Loucy (cell line): ENCODE measurements around the gene NCF4.

Experiments used
- H2AFZ ChIP-seq: fragments of 200-600 bp; sonication (generic); 2 replicates; pipeline ENCODE4 v1.6.0; 2016; ENCODE audit warnings: antibody characterized with exemption, mild to moderate bottlenecking, low read length, moderate library complexity
- H3F3A ChIP-seq: fragments of 200-600 bp; 2 replicates; pipeline ENCODE4 v1.6.0; 2016; ENCODE audit warnings: antibody characterized with exemption, low read depth, mild to moderate bottlenecking
- H3K27me3 ChIP-seq: fragments of 200-600 bp; sonication (generic); 2 replicates; pipeline ENCODE4 v1.6.1; 2014; ENCODE audit warnings: low read length, mild to moderate bottlenecking; ENCODE audit not compliant: insufficient read depth, poor library complexity, severe bottlenecking
- H3K36me3 ChIP-seq: fragments of 200-600 bp; sonication (generic); 2 replicates; pipeline ENCODE4 v1.6.1; 2016; ENCODE audit warnings: low read length; ENCODE audit not compliant: insufficient read depth
- H3K4me1 ChIP-seq: fragments of 200-600 bp; sonication (generic); 2 replicates; pipeline ENCODE4 v1.5.1; 2014; ENCODE audit warnings: low read length, mild to moderate bottlenecking; ENCODE audit not compliant: insufficient read depth, poor library complexity, severe bottlenecking
- H3K4me2 ChIP-seq: fragments of 200-600 bp; sonication (generic); 2 replicates; pipeline ENCODE4 v1.6.0; 2014; ENCODE audit warnings: antibody characterized with exemption, low read length, low read depth, mild to moderate bottlenecking; ENCODE audit not compliant: poor library complexity, severe bottlenecking
- H3K4me3 ChIP-seq: fragments of 200-600 bp; sonication (generic); 2 replicates; pipeline ENCODE4 v1.5.1; 2014; ENCODE audit warnings: low read length, mild to moderate bottlenecking, mixed read lengths; ENCODE audit not compliant: poor library complexity, severe bottlenecking
- H3K79me2 ChIP-seq: fragments of 200-600 bp; sonication (generic); 2 replicates; pipeline ENCODE4 v1.6.1; 2014; ENCODE audit warnings: low read length; ENCODE audit not compliant: insufficient read depth
- H3K9ac ChIP-seq: fragments of 200-600 bp; sonication (generic); 2 replicates; pipeline ENCODE4 v1.6.0; 2014; ENCODE audit warnings: mild to moderate bottlenecking, low read depth, low read length, moderate library complexity; ENCODE audit not compliant: poor library complexity, severe bottlenecking
- H3K9me2 ChIP-seq: fragments of 200-600 bp; sonication (generic); replicated peaks from 2 replicates; pipeline ENCODE4 v1.6.1; 2016; ENCODE audit warnings: low read depth, low read length, mixed read lengths
- H3K9me3 ChIP-seq: fragments of 200-600 bp; sonication (generic); 2 replicates; pipeline ENCODE4 v1.6.1; 2014; ENCODE audit warnings: mild to moderate bottlenecking, antibody characterized with exemption, low read length, low read depth; ENCODE audit not compliant: insufficient read depth
- H4K20me1 ChIP-seq: fragments of 200-600 bp; sonication (generic); 2 replicates; pipeline ENCODE4 v1.6.0; 2014; ENCODE audit warnings: antibody characterized with exemption, low read length, mild to moderate bottlenecking; ENCODE audit not compliant: insufficient read depth, poor library complexity, severe bottlenecking
- EZH2phosphoT487 ChIP-seq: fragments of 200-600 bp; IDR thresholded peaks from 2 replicates; pipeline ENCODE4 v1.6.1; 2018; ENCODE audit warnings: antibody characterized with exemption, mild to moderate bottlenecking, moderate library complexity, borderline replicate concordance
- TF ChIP-seq, protein P1 (sequence below): fragments of 200-600 bp; sonication (generic); conservative IDR thresholded peaks from 2 replicates; pipeline ENCODE4 v1.5.1; 2014; ENCODE audit warnings: mild to moderate bottlenecking, antibody characterized with exemption, low read length

Gene NCF4

DNA sequence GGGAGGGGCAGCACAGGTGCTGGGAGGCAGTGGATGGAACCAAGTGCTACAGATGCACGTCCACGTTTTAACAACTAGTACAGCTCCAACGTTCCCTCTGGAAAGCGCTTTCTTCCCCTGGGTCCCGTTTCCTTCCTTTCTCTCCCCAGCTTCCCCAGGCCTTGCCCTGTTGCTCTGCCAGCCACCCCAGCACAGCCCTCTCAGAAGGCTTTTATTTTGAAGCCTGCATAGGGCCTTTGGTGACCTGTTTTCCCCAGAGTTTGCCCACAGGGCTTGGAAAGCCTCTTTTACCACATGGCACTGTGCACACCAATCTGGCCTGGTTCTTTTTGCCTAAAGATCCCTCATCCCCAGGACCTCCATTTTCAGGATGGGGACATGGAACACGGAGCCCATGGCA lies 13.9 kb upstream of the NCF4 start:
- Histone ChIP-seq H3K36me3 (no peaks in the 10 kb centered on the region), H3F3A (no peaks in the 10 kb centered on the region), H3K9me3 (no peaks in the 10 kb centered on the region), H2AFZ (no peak overlapping the region), H3K27me3 (peaks cover 61% of the 10 kb centered on the region), H3K79me2 (no peaks in the 10 kb centered on the region), H4K20me1 (no peaks in the 10 kb centered on the region), H3K9ac (no peak overlapping the region), H3K4me2 (no peak overlapping the region), H3K9me2 (no peaks in the 10 kb centered on the region), H3K4me3 (no peak overlapping the region), H3K4me1 (no peaks in the 10 kb centered on the region)
- TF ChIP-seq EZH2phosphoT487 = no peak
- TF ChIP-seq, protein P1, sequence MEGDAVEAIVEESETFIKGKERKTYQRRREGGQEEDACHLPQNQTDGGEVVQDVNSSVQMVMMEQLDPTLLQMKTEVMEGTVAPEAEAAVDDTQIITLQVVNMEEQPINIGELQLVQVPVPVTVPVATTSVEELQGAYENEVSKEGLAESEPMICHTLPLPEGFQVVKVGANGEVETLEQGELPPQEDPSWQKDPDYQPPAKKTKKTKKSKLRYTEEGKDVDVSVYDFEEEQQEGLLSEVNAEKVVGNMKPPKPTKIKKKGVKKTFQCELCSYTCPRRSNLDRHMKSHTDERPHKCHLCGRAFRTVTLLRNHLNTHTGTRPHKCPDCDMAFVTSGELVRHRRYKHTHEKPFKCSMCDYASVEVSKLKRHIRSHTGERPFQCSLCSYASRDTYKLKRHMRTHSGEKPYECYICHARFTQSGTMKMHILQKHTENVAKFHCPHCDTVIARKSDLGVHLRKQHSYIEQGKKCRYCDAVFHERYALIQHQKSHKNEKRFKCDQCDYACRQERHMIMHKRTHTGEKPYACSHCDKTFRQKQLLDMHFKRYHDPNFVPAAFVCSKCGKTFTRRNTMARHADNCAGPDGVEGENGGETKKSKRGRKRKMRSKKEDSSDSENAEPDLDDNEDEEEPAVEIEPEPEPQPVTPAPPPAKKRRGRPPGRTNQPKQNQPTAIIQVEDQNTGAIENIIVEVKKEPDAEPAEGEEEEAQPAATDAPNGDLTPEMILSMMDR = no peak

DNA sequence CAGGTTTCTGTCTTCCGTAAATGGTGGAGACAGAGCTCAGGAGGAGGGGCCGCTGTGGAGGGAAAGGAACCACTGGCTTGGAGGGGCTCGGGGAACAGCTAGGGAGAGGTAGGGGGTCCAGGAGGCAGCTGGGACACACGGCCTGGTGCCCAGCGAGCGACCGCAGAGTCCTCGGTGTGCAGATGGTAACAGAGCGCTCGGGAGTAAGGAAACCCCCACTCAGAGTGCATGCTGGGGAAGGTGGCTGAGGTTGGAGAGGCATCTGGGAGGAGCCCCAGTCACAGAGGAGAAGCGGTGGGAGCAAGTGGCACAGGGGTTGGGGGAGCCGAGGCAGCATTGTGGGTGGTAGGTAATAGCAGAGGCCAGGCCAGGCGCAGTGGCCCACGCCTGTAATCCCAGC lies 10.8 kb upstream of the NCF4 start:
- H3K36me3 ChIP-seq = no peaks in the 10 kb centered on the region
- H3K9me3 ChIP-seq = no peaks in the 10 kb centered on the region
- H3K27me3 ChIP-seq = peaks cover 61% of the 10 kb centered on the region

DNA sequence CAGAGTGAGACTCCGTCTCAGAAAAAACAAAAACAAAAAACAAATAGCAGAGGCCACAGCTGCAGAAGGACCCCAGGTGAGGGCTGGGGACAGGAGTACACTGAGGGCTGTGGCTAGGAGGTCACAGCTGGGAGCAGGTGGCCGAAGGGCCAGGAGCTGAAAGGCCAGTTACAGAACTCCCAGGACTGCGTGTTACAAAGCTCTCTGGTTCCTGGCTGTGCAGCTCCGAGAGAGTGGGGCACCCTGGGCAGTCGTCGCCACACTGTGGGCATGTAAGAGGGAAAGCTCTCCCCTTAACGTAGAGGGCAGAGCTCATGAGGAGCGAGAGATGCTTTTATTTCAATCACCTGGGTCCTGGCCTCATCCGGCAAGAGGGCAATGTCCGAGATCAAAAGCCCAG lies 10.1 kb upstream of the NCF4 start:
- Histone ChIP-seq H3K36me3 (no peaks in the 10 kb centered on the region), H3K4me2 (no peak overlapping the region), H2AFZ (no peak overlapping the region), H3K9ac (no peak overlapping the region), H3K9me3 (no peaks in the 10 kb centered on the region), H3K27me3 (peaks cover 61% of the 10 kb centered on the region), H3K4me1 (peaks cover 5% of the 10 kb centered on the region), H3K4me3 (no peak overlapping the region), H3K79me2 (no peaks in the 10 kb centered on the region), H3F3A (no peaks in the 10 kb centered on the region), H3K9me2 (no peaks in the 10 kb centered on the region), H4K20me1 (no peaks in the 10 kb centered on the region)
- no peak for TF ChIP-seq EZH2phosphoT487
- TF ChIP-seq, protein P1 = no peak

More for the DNA sequence above, 10.8 kb upstream of the NCF4 start:
- TF ChIP-seq EZH2phosphoT487 = no peak
- TF ChIP-seq, protein P1 = no peak
- Histone ChIP-seq H3K9me2 (no peaks in the 10 kb centered on the region), H2AFZ (no peak overlapping the region), H3K4me1 (peaks cover 5% of the 10 kb centered on the region), H3K4me2 (no peak overlapping the region), H4K20me1 (no peaks in the 10 kb centered on the region), H3K4me3 (no peak overlapping the region), H3K79me2 (no peaks in the 10 kb centered on the region), H3K9ac (no peak overlapping the region), H3F3A (no peaks in the 10 kb centered on the region)
